NB4 (cell line): ENCODE results near the gene DNAJB13.

Source experiments
- MYC ChIP-seq: IDR thresholded peaks from 2 replicates; pipeline ENCODE4 v1.6.1; 2011; ENCODE audit warnings: low read depth, low read length
- POLR2A ChIP-seq: IDR thresholded peaks from 2 replicates; pipeline ENCODE4 v1.6.1; 2011; ENCODE audit warnings: mild to moderate bottlenecking; ENCODE audit not compliant: insufficient read length; ENCODE audit errors: extremely low read depth
- TF ChIP-seq, protein P1 (sequence below): IDR thresholded peaks from one replicate; pipeline ENCODE4 v1.5.1; 2012; ENCODE audit warnings: low read depth, low read length

DNA sequence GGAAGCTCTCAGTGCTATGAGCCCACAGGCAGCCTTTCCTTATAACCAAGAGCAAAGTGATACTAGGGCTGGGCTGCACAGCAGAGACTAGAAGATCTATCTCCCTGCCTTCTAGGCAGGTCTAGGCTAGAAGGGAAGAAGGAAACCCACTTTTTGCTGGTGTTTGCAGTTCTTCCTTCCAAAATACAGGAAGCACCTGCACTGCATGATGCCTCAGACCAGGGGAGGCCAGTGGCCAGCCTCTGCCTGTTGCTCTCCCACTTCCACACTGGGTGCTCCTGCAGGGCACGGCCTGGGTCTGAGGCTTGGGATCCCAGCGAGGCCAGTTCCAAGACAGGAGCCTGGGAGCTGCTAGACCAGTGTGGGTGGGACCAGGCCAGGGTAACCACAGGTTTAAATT is 64.1 kb downstream of the DNAJB13 start:
- TF ChIP-seq, protein P1, sequence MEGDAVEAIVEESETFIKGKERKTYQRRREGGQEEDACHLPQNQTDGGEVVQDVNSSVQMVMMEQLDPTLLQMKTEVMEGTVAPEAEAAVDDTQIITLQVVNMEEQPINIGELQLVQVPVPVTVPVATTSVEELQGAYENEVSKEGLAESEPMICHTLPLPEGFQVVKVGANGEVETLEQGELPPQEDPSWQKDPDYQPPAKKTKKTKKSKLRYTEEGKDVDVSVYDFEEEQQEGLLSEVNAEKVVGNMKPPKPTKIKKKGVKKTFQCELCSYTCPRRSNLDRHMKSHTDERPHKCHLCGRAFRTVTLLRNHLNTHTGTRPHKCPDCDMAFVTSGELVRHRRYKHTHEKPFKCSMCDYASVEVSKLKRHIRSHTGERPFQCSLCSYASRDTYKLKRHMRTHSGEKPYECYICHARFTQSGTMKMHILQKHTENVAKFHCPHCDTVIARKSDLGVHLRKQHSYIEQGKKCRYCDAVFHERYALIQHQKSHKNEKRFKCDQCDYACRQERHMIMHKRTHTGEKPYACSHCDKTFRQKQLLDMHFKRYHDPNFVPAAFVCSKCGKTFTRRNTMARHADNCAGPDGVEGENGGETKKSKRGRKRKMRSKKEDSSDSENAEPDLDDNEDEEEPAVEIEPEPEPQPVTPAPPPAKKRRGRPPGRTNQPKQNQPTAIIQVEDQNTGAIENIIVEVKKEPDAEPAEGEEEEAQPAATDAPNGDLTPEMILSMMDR, result no peak
- no peak for TF ChIP-seq POLR2A
- TF ChIP-seq MYC, result no peak
